Activated T-cell treated with anti-CD3 and anti-CD28 coated beads for 4 hours (primary cell): ENCODE results near the gene USH2A.

Experiments used
- DNase-seq: peaks from one replicate; pipeline ENCODE4 v3.0.0-alpha.2; 2020

The USH2A gene

GRCh38 chr1:216119600-216119999, 303.6 kb downstream of the USH2A start:
- DNase-seq: no peak

- DNase-seq: no peak
Measured at GRCh38 chr1:216114180-216114579, 309.1 kb downstream of the USH2A start.

- DNase-seq: no peak
Measured at GRCh38 chr1:216113181-216113580, 310.1 kb downstream of the USH2A start.

- DNase-seq: no peak
Measured at GRCh38 chr1:216111842-216112241, 311.4 kb downstream of the USH2A start.

- no peak for DNase-seq
Measured at GRCh38 chr1:216095400-216095799, 327.8 kb downstream of the USH2A start.

- DNase-seq: no peak
Measured at GRCh38 chr1:216090556-216090955, 332.7 kb downstream of the USH2A start.

GRCh38 chr1:216086678-216087077, 336.6 kb downstream of the USH2A start:
- no peak for DNase-seq

- DNase-seq: no peak
Measured at GRCh38 chr1:216081445-216081844, 341.8 kb downstream of the USH2A start.

GRCh38 chr1:216076751-216077150, 346.5 kb downstream of the USH2A start:
- DNase-seq: no peak

GRCh38 chr1:216075339-216075738, 347.9 kb downstream of the USH2A start:
- DNase-seq: no peak

GRCh38 chr1:216073793-216074595, 349.3 kb downstream of the USH2A start:
- no peak for DNase-seq

GRCh38 chr1:216071262-216071661, 352.0 kb downstream of the USH2A start:
- no peak for DNase-seq

GRCh38 chr1:216064643-216065042, 358.6 kb downstream of the USH2A start:
- no peak for DNase-seq

- DNase-seq: no peak
Measured at GRCh38 chr1:216057947-216058346, 365.3 kb downstream of the USH2A start.

GRCh38 chr1:216057063-216057462, 366.2 kb downstream of the USH2A start:
- DNase-seq: no peak

- no peak for DNase-seq
Measured at GRCh38 chr1:216055004-216055403, 368.2 kb downstream of the USH2A start.

- no peak for DNase-seq
Measured at GRCh38 chr1:216054600-216054999, 368.6 kb downstream of the USH2A start.

GRCh38 chr1:216051071-216051470, 372.2 kb downstream of the USH2A start:
- DNase-seq: no peak

- no peak for DNase-seq
Measured at GRCh38 chr1:216049741-216050430, 373.4 kb downstream of the USH2A start.

- DNase-seq: no peak
Measured at GRCh38 chr1:216047811-216048572, 375.3 kb downstream of the USH2A start.

GRCh38 chr1:216046336-216046735, 376.9 kb downstream of the USH2A start:
- DNase-seq: no peak

- no peak for DNase-seq
Measured at GRCh38 chr1:216045400-216045799, 377.8 kb downstream of the USH2A start.

GRCh38 chr1:216044538-216044937, 378.7 kb downstream of the USH2A start:
- no peak for DNase-seq

- no peak for DNase-seq
Measured at GRCh38 chr1:216034506-216034905, 388.7 kb downstream of the USH2A start.
